ENCODE data around the gene AGTRAP.

DNA sequence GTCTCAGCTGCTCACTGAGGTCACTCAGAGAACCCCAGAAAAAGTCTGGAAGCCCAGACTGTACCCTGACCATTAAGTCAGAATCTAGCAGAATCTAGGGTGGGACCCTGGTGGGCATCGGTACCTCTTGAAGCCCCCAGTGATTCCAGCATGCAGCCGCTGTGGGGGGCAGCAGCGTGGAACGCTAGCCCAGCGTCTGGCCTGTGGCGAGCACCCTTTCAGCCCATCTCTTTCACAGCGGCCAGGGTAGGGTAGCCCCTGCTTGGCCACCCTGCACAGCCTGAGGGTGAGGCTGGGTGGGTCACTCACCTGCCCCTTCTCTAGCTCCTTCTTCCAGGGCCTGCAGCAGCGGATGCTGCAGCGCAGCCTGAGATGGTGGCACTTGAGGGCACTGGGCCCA is 42.4 kb downstream of the AGTRAP start:
- TF ChIP-seq BHLHE40 (IDR thresholded peaks at IDR 0.05; ENCODE audit: low read depth, low read length), result no peak
- TF ChIP-seq, protein P1, sequence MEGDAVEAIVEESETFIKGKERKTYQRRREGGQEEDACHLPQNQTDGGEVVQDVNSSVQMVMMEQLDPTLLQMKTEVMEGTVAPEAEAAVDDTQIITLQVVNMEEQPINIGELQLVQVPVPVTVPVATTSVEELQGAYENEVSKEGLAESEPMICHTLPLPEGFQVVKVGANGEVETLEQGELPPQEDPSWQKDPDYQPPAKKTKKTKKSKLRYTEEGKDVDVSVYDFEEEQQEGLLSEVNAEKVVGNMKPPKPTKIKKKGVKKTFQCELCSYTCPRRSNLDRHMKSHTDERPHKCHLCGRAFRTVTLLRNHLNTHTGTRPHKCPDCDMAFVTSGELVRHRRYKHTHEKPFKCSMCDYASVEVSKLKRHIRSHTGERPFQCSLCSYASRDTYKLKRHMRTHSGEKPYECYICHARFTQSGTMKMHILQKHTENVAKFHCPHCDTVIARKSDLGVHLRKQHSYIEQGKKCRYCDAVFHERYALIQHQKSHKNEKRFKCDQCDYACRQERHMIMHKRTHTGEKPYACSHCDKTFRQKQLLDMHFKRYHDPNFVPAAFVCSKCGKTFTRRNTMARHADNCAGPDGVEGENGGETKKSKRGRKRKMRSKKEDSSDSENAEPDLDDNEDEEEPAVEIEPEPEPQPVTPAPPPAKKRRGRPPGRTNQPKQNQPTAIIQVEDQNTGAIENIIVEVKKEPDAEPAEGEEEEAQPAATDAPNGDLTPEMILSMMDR (conservative IDR thresholded peaks at IDR 0.05; ENCODE audit: low read depth, low read length), result no peak
- TF ChIP-seq POLR2A (IDR thresholded peaks at IDR 0.05; ENCODE audit: low read depth, low read length), result no peak
- TF ChIP-seq CEBPB (IDR thresholded peaks at IDR 0.05; ENCODE audit: low read depth, low read length), result no peak
- TF ChIP-seq SMC3 (IDR thresholded peaks at IDR 0.05; ENCODE audit: low read depth, low read length), result no peak
- no peak for TF ChIP-seq RAD21 (IDR thresholded peaks at IDR 0.05; ENCODE audit: low read length)
- TF ChIP-seq, protein P2, sequence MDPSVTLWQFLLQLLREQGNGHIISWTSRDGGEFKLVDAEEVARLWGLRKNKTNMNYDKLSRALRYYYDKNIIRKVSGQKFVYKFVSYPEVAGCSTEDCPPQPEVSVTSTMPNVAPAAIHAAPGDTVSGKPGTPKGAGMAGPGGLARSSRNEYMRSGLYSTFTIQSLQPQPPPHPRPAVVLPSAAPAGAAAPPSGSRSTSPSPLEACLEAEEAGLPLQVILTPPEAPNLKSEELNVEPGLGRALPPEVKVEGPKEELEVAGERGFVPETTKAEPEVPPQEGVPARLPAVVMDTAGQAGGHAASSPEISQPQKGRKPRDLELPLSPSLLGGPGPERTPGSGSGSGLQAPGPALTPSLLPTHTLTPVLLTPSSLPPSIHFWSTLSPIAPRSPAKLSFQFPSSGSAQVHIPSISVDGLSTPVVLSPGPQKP (IDR thresholded peaks at IDR 0.05; ENCODE audit: borderline replicate concordance, low read depth, low read length), result no peak
- no peak for TF ChIP-seq RFX5 (IDR thresholded peaks at IDR 0.05; ENCODE audit: low read depth, low read length)
- no peak for TF ChIP-seq CHD1 (IDR thresholded peaks at IDR 0.05; ENCODE audit: low read depth, low read length)
- no peak for TF ChIP-seq MAFK (IDR thresholded peaks at IDR 0.05; ENCODE audit: low read depth, low read length)

All from IMR-90 (cell line).